Sigmoid colon (tissue), 7 donors: ENCODE measurements around the gene PPP1R15B. TPM values are rescaled to one million over a fixed set of nuclear protein-coding genes. Genes with fewer than 3 reads are reported as not detected.

Source experiments
- DNase-seq: peaks from one replicate; pipeline ENCODE4 v3.0.0-alpha.2; 2019
- H3K27ac ChIP-seq, 4 donors: fragments of 200-600 bp; sonication (generic); one replicate each; pipeline ENCODE4 v1.5.1; 2016 to 2019; ENCODE audit warnings: mild to moderate bottlenecking in 1 of 4
- H3K27me3 ChIP-seq, 3 donors: fragments of 200-600 bp; sonication (generic); one replicate each; pipeline ENCODE4 v1.5.1; 2019; ENCODE audit warnings: mild to moderate bottlenecking in 1 of 3
- H3K36me3 ChIP-seq, 4 donors: fragments of 200-600 bp; sonication (generic); one replicate each; pipeline ENCODE4 v1.5.1; 2016 to 2019
- H3K4me1 ChIP-seq, 4 donors: fragments of 200-600 bp; sonication (generic); one replicate each; pipeline ENCODE4 v1.5.1; 2017 to 2019
- H3K4me3 ChIP-seq, 4 donors: fragments of 200-600 bp; sonication (generic); one replicate each; pipeline ENCODE4 v1.5.1; 2017 to 2019; ENCODE audit warnings: mild to moderate bottlenecking in 2 of 4, moderate library complexity in 1 of 4
- H3K9me3 ChIP-seq, 4 donors: fragments of 200-600 bp in 3 of 4; sonication (generic) in 3 of 4; one replicate each; pipeline versions ENCODE4 v1.5.1 to v1.6.1; 2013 to 2019
- EP300 ChIP-seq, 4 donors: sonication (generic); formaldehyde crosslinking; IDR thresholded peaks; one replicate each; pipeline ENCODE4 v1.6.1; 2017; ENCODE audit warnings: antibody characterized with exemption in 4 of 4
- POLR2A ChIP-seq, 2 donors: fragments of 450-650 bp; IDR thresholded peaks; one replicate each; pipeline ENCODE4 v1.6.1; 2016; ENCODE audit warnings: antibody characterized with exemption in 2 of 2, mild to moderate bottlenecking in 2 of 2, moderate library complexity in 2 of 2
- POLR2AphosphoS5 ChIP-seq, 4 donors: sonication (generic); formaldehyde crosslinking; IDR thresholded peaks; one replicate each; pipeline ENCODE4 v1.6.1; 2017; ENCODE audit warnings: antibody characterized with exemption in 4 of 4
- WGBS, 2 donors: extraction: QIAGEN DNeasy Blood & Tissue Kit; methylation state at CpG; one replicate each; pipeline ENCODE4 v1.1.7; 2013; 5-methylcytosine and 5-hydroxymethylcytosine counted together
- intact Hi-C: fragments of 100-400 bp; cut with DNase I; formaldehyde crosslinking; loops from one replicate; pipeline ENCODE4 v1.15.1; 2023
- polyA plus RNA-seq, 3 donors: library from polyadenylated mRNA; stranded (reverse); fragments of 200-250 nt; gene quantifications; one replicate each; pipeline ENCODE4 v1.2.3, GENCODE V29; 2013
- total RNA-seq, 4 donors: library from RNA; depleted of rRNA; stranded (reverse); fragments of >200 nt; gene quantifications; one replicate each; pipeline ENCODE4 v1.1.0, GENCODE V29; 2016
- TF ChIP-seq, protein P1 (sequence below), 4 experiments: fragments of 450-650 bp in 3 of 4; fragments of 200-600 bp in 1 of 4; IDR thresholded peaks; one replicate each; pipeline ENCODE4 v1.5.1; 2016 to 2019; ENCODE audit warnings: antibody characterized with exemption in 4 of 4, mild to moderate bottlenecking in 3 of 4, moderate library complexity in 2 of 4
- donor health status: healthy with polysubstance abuse.
- donor health status: Bipolar disorder and iron deficiency.
- donor health status: healthy.

PPP1R15B gene
- total and polyA plus RNA-seq, 7 donors: 9.0 to 44.7 (median 40.0) TPM

DNA sequence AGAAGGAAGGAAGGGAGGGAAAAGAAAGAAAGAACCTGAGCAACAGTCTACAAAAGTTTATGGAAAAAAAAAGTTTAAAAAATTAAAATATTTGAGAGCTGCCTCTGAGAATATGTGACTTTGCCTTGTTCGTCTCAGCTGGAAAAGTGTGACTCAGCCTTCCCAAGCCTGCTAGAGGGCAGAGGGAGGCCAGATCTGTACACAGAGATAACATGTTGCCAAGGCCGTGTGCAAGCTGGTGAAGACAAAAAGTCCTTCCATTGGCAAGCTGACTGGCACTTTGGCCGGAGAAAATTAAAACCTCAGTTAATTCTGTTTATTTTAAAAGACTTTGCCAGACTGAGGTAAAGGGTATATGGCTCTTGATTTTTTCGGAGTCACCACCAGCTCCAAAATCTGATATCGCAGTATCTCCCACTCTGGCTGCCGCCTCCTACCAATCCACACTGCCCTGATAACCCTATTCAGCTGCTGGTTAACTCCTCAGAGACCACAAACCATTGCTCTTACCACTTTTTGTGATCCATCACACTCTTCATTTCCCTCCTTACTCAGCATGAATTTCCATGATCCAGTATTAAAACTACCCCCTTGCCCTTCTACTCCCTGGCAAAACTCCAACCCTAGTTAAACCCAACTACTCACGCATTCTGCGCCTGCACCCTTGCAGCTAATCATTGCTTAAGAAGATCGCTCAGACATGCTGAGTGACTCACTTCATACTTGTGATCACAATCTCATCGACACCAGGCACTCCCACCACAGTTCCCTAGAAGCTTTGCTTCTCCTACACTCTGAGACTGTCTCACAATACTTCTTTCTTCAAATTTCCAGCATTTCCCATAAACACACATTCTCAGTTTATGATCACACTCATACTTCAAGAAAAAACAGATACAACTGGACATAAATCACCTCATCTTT is 5.7 kb upstream of the PPP1R15B start:
- Histone ChIP-seq H3K9me3 (no peaks in the 10 kb centered on the region), H3K27ac (peak overlapping the region; percentile 79 to 83 (median 82)), H3K27me3 (no peaks in the 10 kb centered on the region), H3K36me3 (peaks cover 0 to 14% (median 0%) of the 10 kb centered on the region in 4 donors), H3K4me3 (peak overlapping the region in 1 of 4 donors; percentile 1), H3K4me1 (peaks cover 0 to 48% (median 43%) of the 10 kb centered on the region in 4 donors)
- TF ChIP-seq POLR2AphosphoS5 (IDR thresholded peaks at IDR 0.05) (peak; percentile 29 to 59 (median 44)), POLR2A (IDR thresholded peaks at IDR 0.05) (no peak), EP300 (IDR thresholded peaks at IDR 0.05) (peak in 1 of 4 donors; percentile 16)
- TF ChIP-seq, protein P1, sequence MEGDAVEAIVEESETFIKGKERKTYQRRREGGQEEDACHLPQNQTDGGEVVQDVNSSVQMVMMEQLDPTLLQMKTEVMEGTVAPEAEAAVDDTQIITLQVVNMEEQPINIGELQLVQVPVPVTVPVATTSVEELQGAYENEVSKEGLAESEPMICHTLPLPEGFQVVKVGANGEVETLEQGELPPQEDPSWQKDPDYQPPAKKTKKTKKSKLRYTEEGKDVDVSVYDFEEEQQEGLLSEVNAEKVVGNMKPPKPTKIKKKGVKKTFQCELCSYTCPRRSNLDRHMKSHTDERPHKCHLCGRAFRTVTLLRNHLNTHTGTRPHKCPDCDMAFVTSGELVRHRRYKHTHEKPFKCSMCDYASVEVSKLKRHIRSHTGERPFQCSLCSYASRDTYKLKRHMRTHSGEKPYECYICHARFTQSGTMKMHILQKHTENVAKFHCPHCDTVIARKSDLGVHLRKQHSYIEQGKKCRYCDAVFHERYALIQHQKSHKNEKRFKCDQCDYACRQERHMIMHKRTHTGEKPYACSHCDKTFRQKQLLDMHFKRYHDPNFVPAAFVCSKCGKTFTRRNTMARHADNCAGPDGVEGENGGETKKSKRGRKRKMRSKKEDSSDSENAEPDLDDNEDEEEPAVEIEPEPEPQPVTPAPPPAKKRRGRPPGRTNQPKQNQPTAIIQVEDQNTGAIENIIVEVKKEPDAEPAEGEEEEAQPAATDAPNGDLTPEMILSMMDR (IDR thresholded peaks at IDR 0.05): no peak
- intact Hi-C loops: no loop called here
- 16 to 47% methylated on average over 10 of the region's 10 CpGs for WGBS, 2 donors
- DNase-seq: peak; percentile 86

DNA sequence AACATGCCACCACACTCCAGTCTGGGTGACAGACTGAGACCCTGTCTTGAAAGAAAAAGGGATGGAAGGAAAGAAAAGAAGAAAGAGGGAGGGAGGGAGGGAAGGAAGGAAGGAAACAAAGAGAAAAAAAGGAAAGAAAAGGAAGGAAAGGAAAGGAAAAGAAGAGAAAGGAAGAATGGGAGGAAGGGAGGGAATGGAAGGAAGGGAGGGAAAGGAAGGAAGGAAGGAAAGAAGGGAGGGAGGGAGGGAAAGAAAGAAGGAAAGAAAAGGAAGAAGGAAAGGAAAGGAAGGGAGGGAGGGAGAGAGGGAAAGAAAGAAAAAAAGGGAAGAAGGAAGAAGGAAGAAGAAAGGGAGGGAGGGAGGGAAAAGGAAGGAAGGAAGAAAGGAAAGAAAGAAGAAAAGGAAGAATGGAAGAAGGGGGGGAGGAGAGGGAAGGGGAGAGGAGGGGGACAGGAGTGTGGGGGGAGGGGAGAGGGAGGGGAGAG is 5.0 kb upstream of the PPP1R15B start:
- Histone ChIP-seq H3K36me3 (peaks cover 0 to 7% (median 0%) of the 10 kb centered on the region in 4 donors), H3K27me3 (no peaks in the 10 kb centered on the region), H3K4me3 (no peak overlapping the region), H3K9me3 (no peaks in the 10 kb centered on the region), H3K4me1 (peaks cover 0 to 51% (median 45%) of the 10 kb centered on the region in 4 donors), H3K27ac (peak overlapping the region; percentile 79 to 83 (median 82))
- DNase-seq: no peak
- intact Hi-C loops: no loop called here
- TF ChIP-seq POLR2A (IDR thresholded peaks at IDR 0.05) (no peak), POLR2AphosphoS5 (IDR thresholded peaks at IDR 0.05) (no peak), EP300 (IDR thresholded peaks at IDR 0.05) (no peak)
- TF ChIP-seq, protein P1 (IDR thresholded peaks at IDR 0.05): no peak

DNA sequence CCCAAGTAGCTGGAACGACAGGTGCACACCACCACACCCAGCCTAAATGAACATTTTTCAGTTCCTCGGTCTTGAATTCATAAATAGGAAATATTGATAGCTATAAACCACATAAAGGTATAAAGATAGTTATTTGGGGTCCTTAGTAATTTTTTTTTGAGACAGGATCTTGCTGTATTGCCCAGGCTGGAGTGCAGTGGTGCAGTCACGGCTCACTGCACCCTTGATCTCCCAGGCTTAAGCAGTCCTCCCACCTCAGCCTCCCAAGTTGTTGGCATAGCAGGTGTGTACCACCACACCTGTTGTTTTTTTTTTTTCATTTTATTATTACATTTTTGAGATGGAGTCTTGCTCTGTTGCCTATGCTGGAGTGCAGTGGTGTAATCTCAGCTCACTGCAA is 3.7 kb upstream of the PPP1R15B start:
- no peaks in the 10 kb centered on the region for H3K9me3 ChIP-seq
- peaks cover 0 to 51% (median 46%) of the 10 kb centered on the region in 4 donors for H3K4me1 ChIP-seq
- no peak for DNase-seq
- peak overlapping the region in 2 of 4 donors; percentile 83 for H3K27ac ChIP-seq
- H3K36me3 ChIP-seq: no peaks in the 10 kb centered on the region
- H3K4me3 ChIP-seq: no peak overlapping the region
- no peaks in the 10 kb centered on the region for H3K27me3 ChIP-seq
- 87 to 94% methylated on average over 3 of the region's 3 CpGs for WGBS, 2 donors
- TF ChIP-seq EP300 (IDR thresholded peaks at IDR 0.05): no peak
- no peak for TF ChIP-seq POLR2A (IDR thresholded peaks at IDR 0.05)
- TF ChIP-seq, protein P1 (IDR thresholded peaks at IDR 0.05): no peak
- no peak for TF ChIP-seq POLR2AphosphoS5 (IDR thresholded peaks at IDR 0.05)
- intact Hi-C loops: no loop called here

DNA sequence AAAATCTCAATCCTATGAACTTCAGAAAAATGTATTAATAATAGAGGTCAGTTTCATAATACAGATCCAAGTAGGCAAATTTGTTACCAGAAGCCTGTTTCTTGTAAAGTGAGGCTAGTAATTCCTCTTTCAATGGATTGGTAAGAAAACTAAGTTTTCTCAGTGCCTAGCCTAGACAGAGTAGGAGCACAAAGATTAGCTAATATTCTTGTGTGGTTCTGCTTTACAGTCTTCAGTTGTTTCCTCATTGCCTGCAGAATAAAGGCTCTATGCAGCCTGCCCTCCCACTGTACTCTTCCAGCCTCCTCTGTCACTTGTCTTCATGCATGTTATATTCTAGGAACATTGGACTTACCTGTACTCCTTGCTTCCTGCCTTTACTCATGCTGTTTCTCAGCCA is 2.4 kb upstream of the PPP1R15B start:
- no peak for TF ChIP-seq EP300 (IDR thresholded peaks at IDR 0.05)
- TF ChIP-seq, protein P1 (IDR thresholded peaks at IDR 0.05): no peak
- no peak for TF ChIP-seq POLR2A (IDR thresholded peaks at IDR 0.05)
- no peak for TF ChIP-seq POLR2AphosphoS5 (IDR thresholded peaks at IDR 0.05)
- peaks cover 0 to 54% (median 43%) of the 10 kb centered on the region in 4 donors for H3K4me1 ChIP-seq
- H3K9me3 ChIP-seq: no peaks in the 10 kb centered on the region
- intact Hi-C loops: loop anchor here (5.0 kb wide), 1 partner anchor 1137 kb away; no protein-coding TSS in a partner anchor
- H3K27me3 ChIP-seq: no peaks in the 10 kb centered on the region
- peak overlapping the region in 1 of 4 donors; percentile 13 for H3K27ac ChIP-seq
- DNase-seq: no peak
- no peak overlapping the region for H3K4me3 ChIP-seq
- H3K36me3 ChIP-seq: peaks cover 0 to 7% (median 0%) of the 10 kb centered on the region in 4 donors
